Measurements from ENCODE around the gene ISLR.

The ISLR gene

GRCh38 chr15:74200871-74201419, 27.4 kb downstream of the ISLR start:
- H4K20me1 ChIP-seq (ENCODE audit: insufficient read depth), result no peaks in the 10 kb centered on the region
- no peaks in the 10 kb centered on the region for H3K4me1 ChIP-seq (ENCODE audit: low read depth, poor library complexity, severe bottlenecking)
- H3K27ac ChIP-seq, result no peak overlapping the region
- peaks cover 73% of the 10 kb centered on the region for H3K27me3 ChIP-seq (ENCODE audit: insufficient read depth, low read depth)
- H3K36me3 ChIP-seq (ENCODE audit: insufficient read depth), result no peaks in the 10 kb centered on the region
- H3K4me2 ChIP-seq, result no peak overlapping the region
- no peak overlapping the region for H3K4me3 ChIP-seq (IDR thresholded peaks at IDR 0.05; ENCODE audit: insufficient read depth, low read depth, low read length)
- H3K9ac ChIP-seq, result no peak overlapping the region
- no peak for TF ChIP-seq CTCF (conservative IDR thresholded peaks at IDR 0.05; ENCODE audit: low read depth, low read length)
- no peaks in the 10 kb centered on the region for H3K79me2 ChIP-seq (ENCODE audit: insufficient read depth, low read depth)
- H2AFZ ChIP-seq (ENCODE audit: low read depth), result no peak overlapping the region

DNA sequence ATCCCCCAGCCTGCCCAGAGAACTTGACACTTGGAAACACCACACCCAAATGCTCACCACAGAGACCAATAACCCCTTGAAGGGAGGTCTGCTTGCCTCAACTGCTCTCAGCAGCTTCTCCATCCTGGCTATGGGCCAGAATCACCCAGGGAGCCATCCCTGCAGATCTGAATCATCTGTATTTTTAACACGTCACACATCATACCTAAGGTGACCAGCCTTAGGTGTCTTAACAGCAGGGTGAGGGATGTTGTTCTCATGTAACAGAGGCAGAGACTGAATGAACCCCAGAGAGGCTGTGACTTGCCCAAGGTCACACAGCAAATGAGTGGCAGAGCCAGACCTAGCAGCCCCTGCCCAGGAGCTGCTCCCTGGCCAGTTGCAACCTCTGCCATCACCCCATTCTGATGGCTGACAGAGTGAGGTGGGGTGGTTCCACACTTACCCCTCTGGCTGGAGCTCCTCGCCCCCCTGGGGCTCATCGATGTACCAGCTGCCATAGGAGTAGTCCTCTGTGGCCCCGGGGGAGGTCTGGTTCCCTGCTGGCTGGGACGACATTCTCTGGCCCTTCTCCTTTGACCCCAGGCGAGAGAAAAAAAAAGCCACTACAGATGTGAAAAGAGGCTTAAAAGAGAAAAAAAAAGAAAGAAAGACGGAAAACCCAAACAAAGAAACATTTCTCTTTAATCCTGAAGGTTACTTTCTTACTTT, 28.4 kb downstream of the ISLR start:
- H3K4me3 ChIP-seq (IDR thresholded peaks at IDR 0.05; ENCODE audit: insufficient read depth, low read depth, low read length), result no peak overlapping the region
- H3K27me3 ChIP-seq (ENCODE audit: insufficient read depth, low read depth), result peaks cover 68% of the 10 kb centered on the region
- H3K79me2 ChIP-seq (ENCODE audit: insufficient read depth, low read depth), result no peaks in the 10 kb centered on the region
- H2AFZ ChIP-seq (ENCODE audit: low read depth), result no peak overlapping the region
- no peak overlapping the region for H3K9ac ChIP-seq
- H3K4me2 ChIP-seq, result no peak overlapping the region
- H3K36me3 ChIP-seq (ENCODE audit: insufficient read depth), result no peaks in the 10 kb centered on the region
- H3K4me1 ChIP-seq (ENCODE audit: low read depth, poor library complexity, severe bottlenecking), result no peaks in the 10 kb centered on the region
- no peak for TF ChIP-seq CTCF (conservative IDR thresholded peaks at IDR 0.05; ENCODE audit: low read depth, low read length)
- no peaks in the 10 kb centered on the region for H4K20me1 ChIP-seq (ENCODE audit: insufficient read depth)
- no peak overlapping the region for H3K27ac ChIP-seq

- no peak within 1 kb of the TSS for H2AFZ ChIP-seq (ENCODE audit: low read depth)
- H3K4me1 ChIP-seq (ENCODE audit: low read depth, poor library complexity, severe bottlenecking), result no peaks in the 10 kb centered on the region
- no peak for TF ChIP-seq CTCF (conservative IDR thresholded peaks at IDR 0.05; ENCODE audit: low read depth, low read length)
- H3K4me2 ChIP-seq, result no peak within 1 kb of the TSS
- H3K27me3 ChIP-seq (ENCODE audit: insufficient read depth, low read depth), result peaks cover 66% of the 10 kb centered on the region
- no peak within 1 kb of the TSS for H3K9ac ChIP-seq
- no peak within 1 kb of the TSS for H3K27ac ChIP-seq
- H3K4me3 ChIP-seq (IDR thresholded peaks at IDR 0.05; ENCODE audit: insufficient read depth, low read depth, low read length), result no peak within 1 kb of the TSS
- no peaks in the 10 kb centered on the region for H3K79me2 ChIP-seq (ENCODE audit: insufficient read depth, low read depth)
- no peaks in the 10 kb centered on the region for H4K20me1 ChIP-seq (ENCODE audit: insufficient read depth)
- no peaks in the 10 kb centered on the region for H3K36me3 ChIP-seq (ENCODE audit: insufficient read depth)
Measured at GRCh38 chr15:74202452-74203401, 29.2 kb downstream of the ISLR start, which contains the start of gene STRA6. TSS of gene STRA6 (minus strand) at chr15:74202787. CDS start at chr15:74202267, 520 bp downstream.

DNA sequence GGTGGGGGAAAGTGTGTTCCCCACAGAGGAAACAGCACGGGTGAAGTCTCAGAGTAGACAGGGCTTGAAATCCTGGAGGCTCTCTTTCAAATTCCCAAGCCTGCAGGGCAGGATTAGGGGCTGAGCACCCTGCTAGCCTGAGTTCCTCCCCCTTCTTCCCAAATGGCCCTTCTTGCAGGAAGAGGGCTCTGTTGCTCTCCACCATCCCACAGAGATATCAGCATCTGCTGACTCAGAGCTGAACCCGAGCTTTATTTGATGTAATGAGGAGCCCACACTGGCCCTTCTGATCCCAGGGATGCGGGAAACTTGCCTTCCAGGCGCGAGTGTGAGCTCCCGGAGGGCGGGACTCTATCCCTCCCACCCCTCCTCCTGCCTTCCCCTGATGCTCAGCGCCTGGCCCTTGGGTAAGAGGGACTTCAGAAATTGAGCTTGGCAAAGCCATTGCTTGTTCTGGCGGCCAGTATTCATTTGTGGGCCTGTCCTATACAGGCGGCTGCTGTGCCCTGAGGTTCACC, 30.5 kb downstream of the ISLR start:
- H3K4me1 ChIP-seq (ENCODE audit: low read depth, poor library complexity, severe bottlenecking), result no peaks in the 10 kb centered on the region
- no peak overlapping the region for H2AFZ ChIP-seq (ENCODE audit: low read depth)
- H3K4me3 ChIP-seq (IDR thresholded peaks at IDR 0.05; ENCODE audit: insufficient read depth, low read depth, low read length), result no peak overlapping the region
- no peaks in the 10 kb centered on the region for H4K20me1 ChIP-seq (ENCODE audit: insufficient read depth)
- H3K36me3 ChIP-seq (ENCODE audit: insufficient read depth), result no peaks in the 10 kb centered on the region
- no peak overlapping the region for H3K9ac ChIP-seq
- H3K27me3 ChIP-seq (ENCODE audit: insufficient read depth, low read depth), result peaks cover 69% of the 10 kb centered on the region
- no peak overlapping the region for H3K4me2 ChIP-seq
- no peaks in the 10 kb centered on the region for H3K79me2 ChIP-seq (ENCODE audit: insufficient read depth, low read depth)
- TF ChIP-seq CTCF (conservative IDR thresholded peaks at IDR 0.05; ENCODE audit: low read depth, low read length), result no peak
- H3K27ac ChIP-seq, result no peak overlapping the region
